GM12878 (cell line): ENCODE results near the gene MYOCD.

Experiments
- BACH1 ChIP-seq: fragments of 450-650 bp; IDR thresholded peaks from 2 replicates; pipeline ENCODE4 v1.6.1; 2017; ENCODE audit warnings: mild to moderate bottlenecking, borderline replicate concordance
- BCL11A ChIP-seq: IDR thresholded peaks from 2 replicates; pipeline ENCODE4 v1.6.1; 2011; ENCODE audit warnings: low read depth, low read length
- FOXK2 ChIP-seq: fragments of 450-650 bp; IDR thresholded peaks from 2 replicates; pipeline ENCODE4 v1.6.1; 2017; ENCODE audit warnings: mild to moderate bottlenecking, moderate library complexity
- JUNB ChIP-seq: IDR thresholded peaks from 2 replicates; pipeline ENCODE4 v1.6.1; 2016; ENCODE audit warnings: antibody characterized with exemption, mild to moderate bottlenecking
- MTA3 ChIP-seq: IDR thresholded peaks from 2 replicates; pipeline ENCODE4 v1.6.1; 2012; ENCODE audit warnings: low read length, inconsistent platforms, borderline replicate concordance
- NFYB ChIP-seq: IDR thresholded peaks from 2 replicates; pipeline ENCODE4 v1.6.1; 2011; ENCODE audit warnings: low read depth, mild to moderate bottlenecking, low read length, improper control_type of control experiment, moderate library complexity; ENCODE audit not compliant: insufficient read depth
- POLR2A ChIP-seq: IDR thresholded peaks from 2 replicates; pipeline ENCODE4 v1.6.1; 2011; ENCODE audit warnings: low read depth, mild to moderate bottlenecking, low read length
- SIX5 ChIP-seq: IDR thresholded peaks from 2 replicates; pipeline ENCODE4 v1.6.1; 2011; ENCODE audit warnings: mild to moderate bottlenecking, low read depth, low read length, moderate library complexity; ENCODE audit not compliant: severe bottlenecking
- STAT3 ChIP-seq: IDR thresholded peaks from 2 replicates; pipeline ENCODE4 v1.6.1; 2011; ENCODE audit warnings: low read depth, low read length, improper control_type of control experiment
- TAF1 ChIP-seq: IDR thresholded peaks from 2 replicates; pipeline ENCODE4 v1.6.1; 2011; ENCODE audit warnings: mild to moderate bottlenecking, low read depth, low read length, borderline replicate concordance
- TF ChIP-seq, protein P1 (sequence below), 3 experiments: IDR thresholded peaks in 2 of 3; conservative IDR thresholded peaks in 1 of 3; 2 replicates each; pipeline ENCODE4 v1.5.1; 2011; ENCODE audit warnings: low read depth in 3 of 3, low read length in 3 of 3, mild to moderate bottlenecking in 3 of 3, control low read depth in 2 of 3, moderate library complexity in 2 of 3, inconsistent platforms in 1 of 3, mixed read lengths in 1 of 3; ENCODE audit not compliant: control insufficient read depth in 2 of 3, insufficient read depth in 1 of 3; ENCODE audit errors: extremely low read depth in 1 of 3
- TF ChIP-seq, protein P2 (sequence below): IDR thresholded peaks from 2 replicates; pipeline ENCODE4 v1.6.1; 2012; ENCODE audit warnings: low read depth, low read length, improper control_type of control experiment

DNA sequence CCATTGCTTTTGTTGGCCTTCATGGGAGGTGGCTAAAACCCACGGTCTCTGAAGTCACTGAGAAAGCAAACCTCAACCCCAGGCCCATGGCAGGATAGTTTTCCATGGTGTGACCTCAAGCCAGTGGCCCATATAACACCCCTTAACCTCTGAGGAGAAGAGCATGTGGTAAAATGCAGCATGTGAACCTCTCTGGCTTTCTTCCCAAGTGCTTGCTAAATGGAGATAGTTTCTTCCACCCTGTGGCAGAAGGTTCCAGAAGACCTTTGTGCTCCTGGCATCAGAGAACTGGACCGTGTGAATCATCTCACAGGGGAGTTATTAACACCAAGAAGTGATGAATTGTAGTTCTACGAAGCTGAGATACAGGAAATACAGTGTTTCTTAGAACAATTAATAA, 47.3 kb downstream of the MYOCD start:
- TF ChIP-seq BACH1 (no peak), POLR2A (no peak), NFYB (no peak), BCL11A (no peak), SIX5 (no peak), JUNB (no peak), STAT3 (no peak), MTA3 (no peak), FOXK2 (no peak), TAF1 (no peak)
- TF ChIP-seq, protein P1, sequence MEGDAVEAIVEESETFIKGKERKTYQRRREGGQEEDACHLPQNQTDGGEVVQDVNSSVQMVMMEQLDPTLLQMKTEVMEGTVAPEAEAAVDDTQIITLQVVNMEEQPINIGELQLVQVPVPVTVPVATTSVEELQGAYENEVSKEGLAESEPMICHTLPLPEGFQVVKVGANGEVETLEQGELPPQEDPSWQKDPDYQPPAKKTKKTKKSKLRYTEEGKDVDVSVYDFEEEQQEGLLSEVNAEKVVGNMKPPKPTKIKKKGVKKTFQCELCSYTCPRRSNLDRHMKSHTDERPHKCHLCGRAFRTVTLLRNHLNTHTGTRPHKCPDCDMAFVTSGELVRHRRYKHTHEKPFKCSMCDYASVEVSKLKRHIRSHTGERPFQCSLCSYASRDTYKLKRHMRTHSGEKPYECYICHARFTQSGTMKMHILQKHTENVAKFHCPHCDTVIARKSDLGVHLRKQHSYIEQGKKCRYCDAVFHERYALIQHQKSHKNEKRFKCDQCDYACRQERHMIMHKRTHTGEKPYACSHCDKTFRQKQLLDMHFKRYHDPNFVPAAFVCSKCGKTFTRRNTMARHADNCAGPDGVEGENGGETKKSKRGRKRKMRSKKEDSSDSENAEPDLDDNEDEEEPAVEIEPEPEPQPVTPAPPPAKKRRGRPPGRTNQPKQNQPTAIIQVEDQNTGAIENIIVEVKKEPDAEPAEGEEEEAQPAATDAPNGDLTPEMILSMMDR (IDR thresholded peaks at IDR 0.05 in 2 of 3, conservative IDR thresholded peaks at IDR 0.05 in 1 of 3; ENCODE audit: control insufficient read depth in 2 of 3, extremely low read depth in 1 of 3, insufficient read depth in 1 of 3, low read depth in 3 of 3, low read length in 3 of 3) = no peak
- TF ChIP-seq, protein P2, sequence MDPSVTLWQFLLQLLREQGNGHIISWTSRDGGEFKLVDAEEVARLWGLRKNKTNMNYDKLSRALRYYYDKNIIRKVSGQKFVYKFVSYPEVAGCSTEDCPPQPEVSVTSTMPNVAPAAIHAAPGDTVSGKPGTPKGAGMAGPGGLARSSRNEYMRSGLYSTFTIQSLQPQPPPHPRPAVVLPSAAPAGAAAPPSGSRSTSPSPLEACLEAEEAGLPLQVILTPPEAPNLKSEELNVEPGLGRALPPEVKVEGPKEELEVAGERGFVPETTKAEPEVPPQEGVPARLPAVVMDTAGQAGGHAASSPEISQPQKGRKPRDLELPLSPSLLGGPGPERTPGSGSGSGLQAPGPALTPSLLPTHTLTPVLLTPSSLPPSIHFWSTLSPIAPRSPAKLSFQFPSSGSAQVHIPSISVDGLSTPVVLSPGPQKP = no peak
